Measurements from ENCODE around the gene TMEM51. TPM values are rescaled to one million over a fixed set of nuclear protein-coding genes. Genes with fewer than 3 reads are reported as not detected.

Gene TMEM51
- total RNA-seq, 1 experiment from 2014 or later, result 1.7 TPM

DNA sequence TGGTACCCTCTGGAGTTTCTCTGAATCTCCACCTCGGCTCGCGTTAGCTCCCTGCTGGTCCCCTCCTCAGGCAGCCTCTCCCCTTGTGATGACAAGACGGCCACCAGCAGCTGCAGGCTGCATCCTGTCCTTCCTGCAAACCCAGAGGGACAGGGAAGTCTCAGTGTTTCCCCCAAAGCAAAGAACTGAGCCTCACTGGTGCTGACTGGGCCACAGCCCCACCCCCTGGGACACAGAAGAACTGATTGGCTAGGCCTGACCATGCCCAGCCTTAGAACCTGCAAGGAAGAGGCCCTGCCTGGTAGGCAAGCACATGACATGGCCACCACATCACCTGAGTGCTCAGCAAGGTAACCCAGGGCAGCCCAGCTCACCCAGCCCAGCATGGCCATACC is 34.6 kb downstream of the TMEM51 start:
- TF ChIP-seq EZH2 (IDR thresholded peaks at IDR 0.05; ENCODE audit: borderline replicate concordance, low read depth, low read length, poor library complexity, severe bottlenecking), result no peak
- TF ChIP-seq, protein P1, sequence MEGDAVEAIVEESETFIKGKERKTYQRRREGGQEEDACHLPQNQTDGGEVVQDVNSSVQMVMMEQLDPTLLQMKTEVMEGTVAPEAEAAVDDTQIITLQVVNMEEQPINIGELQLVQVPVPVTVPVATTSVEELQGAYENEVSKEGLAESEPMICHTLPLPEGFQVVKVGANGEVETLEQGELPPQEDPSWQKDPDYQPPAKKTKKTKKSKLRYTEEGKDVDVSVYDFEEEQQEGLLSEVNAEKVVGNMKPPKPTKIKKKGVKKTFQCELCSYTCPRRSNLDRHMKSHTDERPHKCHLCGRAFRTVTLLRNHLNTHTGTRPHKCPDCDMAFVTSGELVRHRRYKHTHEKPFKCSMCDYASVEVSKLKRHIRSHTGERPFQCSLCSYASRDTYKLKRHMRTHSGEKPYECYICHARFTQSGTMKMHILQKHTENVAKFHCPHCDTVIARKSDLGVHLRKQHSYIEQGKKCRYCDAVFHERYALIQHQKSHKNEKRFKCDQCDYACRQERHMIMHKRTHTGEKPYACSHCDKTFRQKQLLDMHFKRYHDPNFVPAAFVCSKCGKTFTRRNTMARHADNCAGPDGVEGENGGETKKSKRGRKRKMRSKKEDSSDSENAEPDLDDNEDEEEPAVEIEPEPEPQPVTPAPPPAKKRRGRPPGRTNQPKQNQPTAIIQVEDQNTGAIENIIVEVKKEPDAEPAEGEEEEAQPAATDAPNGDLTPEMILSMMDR (conservative IDR thresholded peaks at IDR 0.05; ENCODE audit: low read depth, low read length), result no peak
- POLR2A ChIA-PET (ENCODE audit: low non-redundant PET), result no interaction called here
- Histone ChIP-seq H3K9me3 (ENCODE audit: low read depth, low read length, poor library complexity, severe bottlenecking) (no peaks in the 10 kb centered on the region), H3K36me3 (ENCODE audit: insufficient read depth, low read length, poor library complexity, severe bottlenecking) (no peaks in the 10 kb centered on the region), H3K4me1 (ENCODE audit: insufficient read depth, low read length, poor library complexity, severe bottlenecking) (no peaks in the 10 kb centered on the region), H3K4me3 (ENCODE audit: low read depth, low read length, poor library complexity, severe bottlenecking) (no peak overlapping the region), H3K27me3 (replicated peaks; ENCODE audit: insufficient read depth, low read depth, low read length, poor library complexity) (no peaks in the 10 kb centered on the region), H3K27ac (ENCODE audit: low read depth, low read length, poor library complexity, severe bottlenecking) (no peak overlapping the region)
- no peak for DNase-seq (ENCODE audit: low spot score)
- CTCF ChIA-PET, result no interaction called here
- intact Hi-C loops (cut with micrococcal nuclease; ENCODE audit: unreplicated experiment), result no loop called here
- no TSS peak for BruUV-seq (replicated peaks)

GRCh38 chr1:15188678-15189077 is 35.1 kb downstream of the TMEM51 start:
- H3K36me3 ChIP-seq (ENCODE audit: insufficient read depth, low read length, poor library complexity, severe bottlenecking), result no peaks in the 10 kb centered on the region
- H3K4me1 ChIP-seq (ENCODE audit: insufficient read depth, low read length, poor library complexity, severe bottlenecking), result no peaks in the 10 kb centered on the region
- H3K27me3 ChIP-seq (replicated peaks; ENCODE audit: insufficient read depth, low read depth, low read length, poor library complexity), result no peaks in the 10 kb centered on the region
- DNase-seq (ENCODE audit: low spot score), result no peak
- ChIA-PET POLR2A (ENCODE audit: low non-redundant PET) (no interaction called here), CTCF (no interaction called here)
- no peak overlapping the region for H3K4me3 ChIP-seq (ENCODE audit: low read depth, low read length, poor library complexity, severe bottlenecking)
- H3K27ac ChIP-seq (ENCODE audit: low read depth, low read length, poor library complexity, severe bottlenecking), result no peak overlapping the region
- TF ChIP-seq EZH2 (IDR thresholded peaks at IDR 0.05; ENCODE audit: borderline replicate concordance, low read depth, low read length, poor library complexity, severe bottlenecking), result no peak
- TF ChIP-seq, protein P1 (conservative IDR thresholded peaks at IDR 0.05; ENCODE audit: low read depth, low read length), result no peak
- no TSS peak for BruUV-seq (replicated peaks)
- H3K9me3 ChIP-seq (ENCODE audit: low read depth, low read length, poor library complexity, severe bottlenecking), result no peaks in the 10 kb centered on the region
- intact Hi-C loops (cut with micrococcal nuclease; ENCODE audit: unreplicated experiment), result no loop called here

- CTCF ChIA-PET, result no interaction called here
- DNase-seq (ENCODE audit: low spot score), result no peak
- H3K9me3 ChIP-seq (ENCODE audit: low read depth, low read length, poor library complexity, severe bottlenecking), result no peaks in the 10 kb centered on the region
- no peaks in the 10 kb centered on the region for H3K4me1 ChIP-seq (ENCODE audit: insufficient read depth, low read length, poor library complexity, severe bottlenecking)
- no TSS peak for BruUV-seq (replicated peaks)
- no peak overlapping the region for H3K4me3 ChIP-seq (ENCODE audit: low read depth, low read length, poor library complexity, severe bottlenecking)
- H3K36me3 ChIP-seq (ENCODE audit: insufficient read depth, low read length, poor library complexity, severe bottlenecking), result no peaks in the 10 kb centered on the region
- POLR2A ChIA-PET (ENCODE audit: low non-redundant PET), result no interaction called here
- no peak overlapping the region for H3K27ac ChIP-seq (ENCODE audit: low read depth, low read length, poor library complexity, severe bottlenecking)
- intact Hi-C loops (cut with micrococcal nuclease; ENCODE audit: unreplicated experiment), result no loop called here
- H3K27me3 ChIP-seq (replicated peaks; ENCODE audit: insufficient read depth, low read depth, low read length, poor library complexity), result no peaks in the 10 kb centered on the region
- TF ChIP-seq, protein P1 (conservative IDR thresholded peaks at IDR 0.05; ENCODE audit: low read depth, low read length), result no peak
- TF ChIP-seq EZH2 (IDR thresholded peaks at IDR 0.05; ENCODE audit: borderline replicate concordance, low read depth, low read length, poor library complexity, severe bottlenecking), result no peak
These were observed 36.3 kb downstream of the TMEM51 start for GRCh38 chr1:15189692-15190370.
